ENCODE data around the gene CEP43. TPM values are rescaled to one million over a fixed set of nuclear protein-coding genes. Genes with fewer than 3 reads are reported as not detected.

CEP43 gene, protein sequence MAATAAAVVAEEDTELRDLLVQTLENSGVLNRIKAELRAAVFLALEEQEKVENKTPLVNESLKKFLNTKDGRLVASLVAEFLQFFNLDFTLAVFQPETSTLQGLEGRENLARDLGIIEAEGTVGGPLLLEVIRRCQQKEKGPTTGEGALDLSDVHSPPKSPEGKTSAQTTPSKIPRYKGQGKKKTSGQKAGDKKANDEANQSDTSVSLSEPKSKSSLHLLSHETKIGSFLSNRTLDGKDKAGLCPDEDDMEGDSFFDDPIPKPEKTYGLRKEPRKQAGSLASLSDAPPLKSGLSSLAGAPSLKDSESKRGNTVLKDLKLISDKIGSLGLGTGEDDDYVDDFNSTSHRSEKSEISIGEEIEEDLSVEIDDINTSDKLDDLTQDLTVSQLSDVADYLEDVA
- 15.1 and 23.1 TPM in 2 replicates for total RNA-seq

DNA sequence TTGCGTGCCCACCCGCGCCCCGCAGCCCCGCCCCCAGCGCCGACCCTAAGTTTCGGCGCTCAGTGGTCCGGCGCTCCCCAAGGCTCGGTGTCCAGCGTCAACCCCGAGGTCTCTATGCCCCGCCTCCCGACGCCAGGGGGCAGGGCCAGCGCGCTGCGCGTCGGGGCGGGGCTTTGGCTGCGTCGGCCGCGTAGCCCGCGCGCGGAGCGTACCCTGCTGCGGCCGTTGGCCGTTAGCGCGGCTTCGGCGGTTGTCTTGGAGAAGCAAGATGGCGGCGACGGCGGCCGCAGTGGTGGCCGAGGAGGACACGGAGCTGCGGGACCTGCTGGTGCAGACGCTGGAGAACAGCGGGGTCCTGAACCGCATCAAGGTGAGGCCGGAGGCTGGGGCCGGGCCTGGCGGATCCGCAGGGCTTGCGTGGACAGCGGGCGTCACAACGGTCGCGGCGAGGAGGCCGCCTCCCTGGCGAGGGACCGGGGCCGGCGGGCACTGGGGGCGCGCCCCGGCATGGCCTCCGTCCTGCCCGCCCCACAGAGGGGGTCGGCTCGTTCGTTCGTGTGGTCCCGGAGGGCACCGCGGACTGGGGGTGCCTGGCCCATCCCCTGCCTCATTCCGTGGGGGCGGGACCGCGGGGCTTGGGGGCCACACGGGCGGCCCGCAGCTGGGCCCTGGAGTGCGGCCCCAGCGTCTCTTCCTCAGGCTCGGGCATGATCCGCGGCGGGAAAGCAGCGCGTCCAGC is at the start of gene CEP43:
Gene CEP43, plus strand, starts transcription at position 253 of the 739 bp plus-strand sequence. Its CDS starts 16 bp downstream, at position 269.

DNA sequence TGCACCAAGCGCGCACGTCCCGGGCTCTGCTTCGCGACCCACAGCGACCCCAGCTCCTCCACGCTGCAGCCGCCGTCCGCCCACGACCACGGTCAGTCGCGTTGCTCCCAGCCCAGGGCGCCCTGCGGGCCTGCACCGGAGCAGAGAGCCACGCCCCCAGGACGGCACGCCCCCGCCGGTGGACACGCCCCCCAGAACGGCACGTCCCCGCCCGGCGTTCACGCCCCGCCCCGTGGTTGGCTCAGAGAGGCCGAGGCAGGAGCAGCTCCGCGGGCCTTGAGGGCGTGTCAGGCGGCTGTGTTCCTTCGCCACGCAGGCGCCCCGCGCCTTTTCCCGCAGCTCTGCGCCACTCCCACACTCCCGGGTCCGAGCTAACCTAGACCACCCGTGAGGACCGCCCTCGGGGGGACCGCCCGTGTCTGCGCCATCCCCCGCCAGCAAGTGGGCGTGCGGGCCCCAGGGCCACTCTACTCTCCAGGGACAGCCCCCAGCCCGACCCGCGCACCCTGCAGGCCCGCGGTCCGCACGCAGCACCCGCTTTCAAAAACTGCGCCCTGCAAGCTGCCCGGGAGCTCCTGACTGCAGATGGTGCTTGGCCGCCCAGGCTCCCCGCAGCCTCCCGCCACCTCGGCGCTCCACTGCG is 42.6 kb upstream of the CEP43 start, which contains the start of gene RNASET2:
Gene RNASET2, minus strand, starts transcription at position 107 of the 643 bp plus-strand sequence. CDS start 368 bp downstream, outside the sequence.

Other genes starting within 250 kb of the CEP43 start
- gene RNASET2, start 42.8 kb upstream of the CEP43 start, total RNA-seq, result 28.3 and 45.4 TPM in 2 replicates
- not detected in 2 replicates for gene CCR6, start 123.7 kb downstream of the CEP43 start, total RNA-seq
- gene GPR31, start 158.6 kb downstream of the CEP43 start, total RNA-seq, result not detected in 2 replicates